EL (cell line): ENCODE measurements around the gene MRPL18.
"Not testable (repeated sequence)": the region's sequence is repeated elsewhere in the genome, so short reads cannot be mapped to it uniquely, and the experiment has no call there.

Source experiments
- DNase-seq: peaks from one replicate; pipeline ENCODE4 v3.0.0-alpha.2; 2016

The MRPL18 gene

GRCh38 chr6:159817951-159818739 is 27.9 kb downstream of the MRPL18 start:
- DNase-seq, result no peak

- no peak for DNase-seq
Observed at GRCh38 chr6:159819098-159819497, 28.8 kb downstream of the MRPL18 start.

- DNase-seq, result no peak
Observed at GRCh38 chr6:159819932-159820640, 29.8 kb downstream of the MRPL18 start.

GRCh38 chr6:159821122-159821521 is 30.9 kb downstream of the MRPL18 start:
- no peak for DNase-seq

GRCh38 chr6:159821726-159822125 is 31.5 kb downstream of the MRPL18 start:
- DNase-seq, result no peak

GRCh38 chr6:159823953-159824352 is 33.7 kb downstream of the MRPL18 start:
- DNase-seq, result no peak

GRCh38 chr6:159824690-159825089 is 34.4 kb downstream of the MRPL18 start:
- DNase-seq, result not testable (repeated sequence)

- DNase-seq, result no peak
Observed at GRCh38 chr6:159826004-159826403, 35.7 kb downstream of the MRPL18 start.

GRCh38 chr6:159826968-159827647 is 36.8 kb downstream of the MRPL18 start:
- DNase-seq, result no peak

GRCh38 chr6:159828074-159828473 is 37.8 kb downstream of the MRPL18 start:
- DNase-seq, result peak; percentile 15

- DNase-seq, result no peak
Observed at GRCh38 chr6:159829526-159829925, 39.3 kb downstream of the MRPL18 start.

- no peak for DNase-seq
Observed at GRCh38 chr6:159830501-159831372, 40.5 kb downstream of the MRPL18 start.

- no peak for DNase-seq
Observed at GRCh38 chr6:159831373-159831679, 41.1 kb downstream of the MRPL18 start.

- DNase-seq, result peak; percentile 5
Observed at GRCh38 chr6:159832946-159833345, 42.7 kb downstream of the MRPL18 start.

GRCh38 chr6:159833556-159833955 is 43.3 kb downstream of the MRPL18 start:
- DNase-seq, result peak; percentile 77

- DNase-seq, result no peak
Observed at GRCh38 chr6:159833997-159834603, 43.8 kb downstream of the MRPL18 start.

GRCh38 chr6:159836718-159837490 is 46.6 kb downstream of the MRPL18 start:
- no peak for DNase-seq

GRCh38 chr6:159837511-159837910 is 47.2 kb downstream of the MRPL18 start:
- no peak for DNase-seq

GRCh38 chr6:159838020-159838744 is 47.9 kb downstream of the MRPL18 start:
- no peak for DNase-seq

GRCh38 chr6:159842035-159842434 is 51.8 kb downstream of the MRPL18 start:
- DNase-seq, result no peak
